HEK293 (cell line): ENCODE measurements around the gene C1QL4.

Experiments
- ZNF112 ChIP-seq: fragments of 450-650 bp; formaldehyde crosslinking; IDR thresholded peaks from 2 replicates; pipeline ENCODE4 v1.5.0; 2017; ENCODE audit warnings: missing biosample characterization, missing genetic modification characterization
- ZNF391 ChIP-seq: fragments of 450-650 bp; formaldehyde crosslinking; IDR thresholded peaks from 2 replicates; pipeline ENCODE4 v1.5.1; 2016; ENCODE audit warnings: low read depth, missing biosample characterization, missing genetic modification characterization, borderline replicate concordance
- ZNF416 ChIP-seq: fragments of 450-650 bp; formaldehyde crosslinking; IDR thresholded peaks from 2 replicates; pipeline ENCODE4 v1.5.1; 2016; ENCODE audit warnings: missing biosample characterization, missing genetic modification characterization
- ZNF548 ChIP-seq: fragments of 450-650 bp; formaldehyde crosslinking; IDR thresholded peaks from 2 replicates; pipeline ENCODE4 v1.5.1; 2016; ENCODE audit warnings: missing biosample characterization, missing genetic modification characterization
- TF ChIP-seq, protein P1 (sequence below): fragments of 450-650 bp; formaldehyde crosslinking; IDR thresholded peaks from 2 replicates; pipeline ENCODE4 v1.5.1; 2016; ENCODE audit warnings: missing biosample characterization, missing genetic modification characterization
- TF ChIP-seq, protein P2 (sequence below): fragments of 450-650 bp; formaldehyde crosslinking; IDR thresholded peaks from 2 replicates; pipeline ENCODE4 v1.5.1; 2016; ENCODE audit warnings: missing biosample characterization, missing genetic modification characterization

DNA sequence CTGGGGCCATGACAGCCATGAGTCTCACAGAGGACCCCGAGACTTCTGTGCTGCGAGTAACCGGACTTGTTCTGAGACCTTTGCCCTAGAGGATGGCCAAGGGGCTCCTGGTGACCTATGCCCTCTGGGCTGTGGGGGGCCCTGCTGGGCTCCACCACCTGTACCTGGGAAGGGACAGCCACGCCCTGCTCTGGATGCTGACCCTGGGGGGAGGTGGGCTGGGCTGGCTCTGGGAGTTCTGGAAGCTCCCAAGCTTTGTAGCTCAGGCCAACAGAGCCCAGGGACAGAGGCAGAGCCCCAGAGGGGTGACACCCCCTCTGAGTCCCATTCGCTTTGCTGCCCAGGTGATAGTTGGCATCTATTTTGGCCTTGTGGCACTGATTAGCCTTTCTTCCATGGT, 11.8 kb upstream of the C1QL4 start:
- TF ChIP-seq, protein P1, sequence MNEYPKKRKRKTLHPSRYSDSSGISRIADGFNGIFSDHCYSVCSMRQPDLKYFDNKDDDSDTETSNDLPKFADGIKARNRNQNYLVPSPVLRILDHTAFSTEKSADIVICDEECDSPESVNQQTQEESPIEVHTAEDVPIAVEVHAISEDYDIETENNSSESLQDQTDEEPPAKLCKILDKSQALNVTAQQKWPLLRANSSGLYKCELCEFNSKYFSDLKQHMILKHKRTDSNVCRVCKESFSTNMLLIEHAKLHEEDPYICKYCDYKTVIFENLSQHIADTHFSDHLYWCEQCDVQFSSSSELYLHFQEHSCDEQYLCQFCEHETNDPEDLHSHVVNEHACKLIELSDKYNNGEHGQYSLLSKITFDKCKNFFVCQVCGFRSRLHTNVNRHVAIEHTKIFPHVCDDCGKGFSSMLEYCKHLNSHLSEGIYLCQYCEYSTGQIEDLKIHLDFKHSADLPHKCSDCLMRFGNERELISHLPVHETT, result no peak
- TF ChIP-seq, protein P2, sequence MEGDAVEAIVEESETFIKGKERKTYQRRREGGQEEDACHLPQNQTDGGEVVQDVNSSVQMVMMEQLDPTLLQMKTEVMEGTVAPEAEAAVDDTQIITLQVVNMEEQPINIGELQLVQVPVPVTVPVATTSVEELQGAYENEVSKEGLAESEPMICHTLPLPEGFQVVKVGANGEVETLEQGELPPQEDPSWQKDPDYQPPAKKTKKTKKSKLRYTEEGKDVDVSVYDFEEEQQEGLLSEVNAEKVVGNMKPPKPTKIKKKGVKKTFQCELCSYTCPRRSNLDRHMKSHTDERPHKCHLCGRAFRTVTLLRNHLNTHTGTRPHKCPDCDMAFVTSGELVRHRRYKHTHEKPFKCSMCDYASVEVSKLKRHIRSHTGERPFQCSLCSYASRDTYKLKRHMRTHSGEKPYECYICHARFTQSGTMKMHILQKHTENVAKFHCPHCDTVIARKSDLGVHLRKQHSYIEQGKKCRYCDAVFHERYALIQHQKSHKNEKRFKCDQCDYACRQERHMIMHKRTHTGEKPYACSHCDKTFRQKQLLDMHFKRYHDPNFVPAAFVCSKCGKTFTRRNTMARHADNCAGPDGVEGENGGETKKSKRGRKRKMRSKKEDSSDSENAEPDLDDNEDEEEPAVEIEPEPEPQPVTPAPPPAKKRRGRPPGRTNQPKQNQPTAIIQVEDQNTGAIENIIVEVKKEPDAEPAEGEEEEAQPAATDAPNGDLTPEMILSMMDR (tag by site-specific recombination), result no peak
- no peak for TF ChIP-seq ZNF416 (tag by site-specific recombination)
- TF ChIP-seq ZNF391, result no peak
- no peak for TF ChIP-seq ZNF548
- TF ChIP-seq ZNF112 (tag by site-specific recombination), result no peak
